K562 (cell line): ENCODE measurements around the gene YARS1. TPM values are rescaled to one million over a fixed set of nuclear protein-coding genes. Genes with fewer than 3 reads are reported as not detected.

Source experiments
- ASH1L ChIP-seq: fragments of 450-650 bp; IDR thresholded peaks from 2 replicates; pipeline ENCODE4 v1.6.1; 2018; ENCODE audit warnings: borderline replicate concordance, mild to moderate bottlenecking, low read depth; ENCODE audit not compliant: partially characterized antibody
- FIP1L1 ChIP-seq: fragments of 200-400 bp; formaldehyde crosslinking; IDR thresholded peaks from 2 replicates; pipeline ENCODE4 v1.6.1; 2018; ENCODE audit warnings: mild to moderate bottlenecking, low read depth, low read length; ENCODE audit not compliant: poor library complexity, severe bottlenecking
- HDAC1 ChIP-seq, 2 experiments: fragments of 450-650 bp; IDR thresholded peaks; 2 replicates each; pipeline ENCODE4 v1.6.1; 2016 to 2017; ENCODE audit warnings: inconsistent platforms in 1 of 2, mild to moderate bottlenecking in 1 of 2, moderate library complexity in 1 of 2
- KLF13 ChIP-seq: fragments of 450-650 bp; IDR thresholded peaks from 2 replicates; pipeline ENCODE4 v1.6.1; 2016; ENCODE audit warnings: missing genetic modification characterization, low read depth, mild to moderate bottlenecking, missing compliant biosample characterization, moderate library complexity, borderline replicate concordance
- LARP7 ChIP-seq: fragments of 450-650 bp; IDR thresholded peaks from 2 replicates; pipeline ENCODE4 v1.6.1; 2016
- PML ChIP-seq: IDR thresholded peaks from 2 replicates; pipeline ENCODE4 v1.6.1; 2012; ENCODE audit warnings: low read length, inconsistent platforms
- PRMT5 ChIP-seq: sonication (generic); formaldehyde crosslinking; IDR thresholded peaks from 2 replicates; pipeline ENCODE4 v1.5.0; 2020; ENCODE audit warnings: missing genetic modification reagents
- SRSF1 ChIP-seq: fragments of 200-400 bp; formaldehyde crosslinking; IDR thresholded peaks from 2 replicates; pipeline ENCODE4 v1.6.1; 2017; ENCODE audit warnings: mild to moderate bottlenecking, low read depth, low read length, moderate library complexity
- ZKSCAN1 ChIP-seq: fragments of 150-350 bp; IDR thresholded peaks from 2 replicates; pipeline ENCODE4 v1.6.1; 2016; ENCODE audit warnings: low read depth, low read length
- ZNF24 ChIP-seq: fragments of 450-650 bp; IDR thresholded peaks from 2 replicates; pipeline ENCODE4 v1.6.1; 2016
- polyA plus RNA-seq, 8 experiments: library from polyadenylated mRNA; depleted of rRNA in 4 of 8; stranded (reverse) in 5 of 8; unstranded in 3 of 8; fragments of >200 nt; fragmentation: Nextera tagmentation in 2 of 8; fragmentation: Illumina TruSeq in 1 of 8; extraction: Ambion mirVana in 2 of 8; extraction: Trizol in 1 of 8; gene quantifications; 2 replicates each; pipeline versions ENCODE4 v1.2.1 to v1.2.3, GENCODE V29; 2011 to 2014; ENCODE audit warnings: inconsistent platforms in 1 of 8, missing spikeins in 1 of 8
- total RNA-seq, 7 experiments: library from RNA; depleted of rRNA in 6 of 7; stranded (reverse); fragments of >200 nt in 6 of 7; fragmentation: Illumina TruSeq in 2 of 7; extraction: Trizol in 2 of 7; gene quantifications; 2 replicates each; pipeline versions ENCODE4 v1.2.1 to v1.2.3, GENCODE V29; 2011 to 2021; ENCODE audit warnings: low replicate concordance in 1 of 7
- TF ChIP-seq, protein P1 (sequence below): sonication (generic); formaldehyde crosslinking; IDR thresholded peaks from 2 replicates; pipeline ENCODE4 v1.8.1; 2023; ENCODE audit warnings: missing genetic modification reagents, mild to moderate bottlenecking, borderline replicate concordance
- TF ChIP-seq, protein P2 (sequence below), 2 experiments: fragments of 450-650 bp; IDR thresholded peaks; 2 replicates each; pipeline ENCODE4 v1.6.1; 2016; ENCODE audit warnings: mild to moderate bottlenecking in 2 of 2, borderline replicate concordance in 1 of 2, low read depth in 1 of 2, moderate library complexity in 1 of 2
- TF ChIP-seq, protein P3 (sequence below): fragments of 450-650 bp; formaldehyde crosslinking; IDR thresholded peaks from 2 replicates; pipeline ENCODE4 v1.4.0; 2020; ENCODE audit warnings: mild to moderate bottlenecking

The YARS1 gene
- total and polyA plus RNA-seq, 9 of the 15 experiments (the other 6 are each of a cell fraction or from before 2014, with no cell fraction given): 66.2 to 336 (median 201) TPM

DNA sequence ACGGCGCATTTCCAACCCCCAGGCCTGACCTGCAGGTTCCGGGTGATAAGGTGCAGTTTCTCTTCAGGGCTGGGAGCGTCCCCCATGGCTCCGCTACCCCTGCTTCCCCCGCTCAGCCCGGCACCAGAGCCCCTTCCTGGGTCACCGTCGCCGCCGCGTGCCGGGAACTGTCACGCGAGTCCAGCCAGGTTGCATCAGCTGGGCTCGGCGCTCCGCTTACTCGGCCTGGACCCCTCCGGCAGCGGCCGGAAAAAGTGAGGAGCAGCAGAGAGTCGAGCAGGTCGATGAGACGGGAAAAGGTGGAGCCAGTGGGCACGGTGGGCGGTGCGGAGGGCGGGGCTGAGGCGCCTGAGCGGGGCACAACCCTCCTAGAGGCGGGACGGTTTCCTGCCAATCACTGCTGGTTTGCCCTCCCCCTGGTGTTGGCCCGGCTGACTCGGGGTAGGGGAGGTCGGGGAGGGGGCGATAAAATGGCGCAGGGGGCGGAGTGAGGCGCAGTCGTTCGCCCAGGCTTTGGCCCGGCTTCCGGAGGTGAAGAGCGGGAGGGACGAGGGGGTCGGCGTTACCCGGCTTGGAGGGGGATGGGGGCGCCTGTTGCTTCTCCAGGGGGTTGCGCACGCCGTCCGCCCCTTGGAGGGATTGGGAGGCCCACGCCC, at the start of gene YARS1, which contains the start of gene S100PBP (continued):
- TF ChIP-seq, protein P1, sequence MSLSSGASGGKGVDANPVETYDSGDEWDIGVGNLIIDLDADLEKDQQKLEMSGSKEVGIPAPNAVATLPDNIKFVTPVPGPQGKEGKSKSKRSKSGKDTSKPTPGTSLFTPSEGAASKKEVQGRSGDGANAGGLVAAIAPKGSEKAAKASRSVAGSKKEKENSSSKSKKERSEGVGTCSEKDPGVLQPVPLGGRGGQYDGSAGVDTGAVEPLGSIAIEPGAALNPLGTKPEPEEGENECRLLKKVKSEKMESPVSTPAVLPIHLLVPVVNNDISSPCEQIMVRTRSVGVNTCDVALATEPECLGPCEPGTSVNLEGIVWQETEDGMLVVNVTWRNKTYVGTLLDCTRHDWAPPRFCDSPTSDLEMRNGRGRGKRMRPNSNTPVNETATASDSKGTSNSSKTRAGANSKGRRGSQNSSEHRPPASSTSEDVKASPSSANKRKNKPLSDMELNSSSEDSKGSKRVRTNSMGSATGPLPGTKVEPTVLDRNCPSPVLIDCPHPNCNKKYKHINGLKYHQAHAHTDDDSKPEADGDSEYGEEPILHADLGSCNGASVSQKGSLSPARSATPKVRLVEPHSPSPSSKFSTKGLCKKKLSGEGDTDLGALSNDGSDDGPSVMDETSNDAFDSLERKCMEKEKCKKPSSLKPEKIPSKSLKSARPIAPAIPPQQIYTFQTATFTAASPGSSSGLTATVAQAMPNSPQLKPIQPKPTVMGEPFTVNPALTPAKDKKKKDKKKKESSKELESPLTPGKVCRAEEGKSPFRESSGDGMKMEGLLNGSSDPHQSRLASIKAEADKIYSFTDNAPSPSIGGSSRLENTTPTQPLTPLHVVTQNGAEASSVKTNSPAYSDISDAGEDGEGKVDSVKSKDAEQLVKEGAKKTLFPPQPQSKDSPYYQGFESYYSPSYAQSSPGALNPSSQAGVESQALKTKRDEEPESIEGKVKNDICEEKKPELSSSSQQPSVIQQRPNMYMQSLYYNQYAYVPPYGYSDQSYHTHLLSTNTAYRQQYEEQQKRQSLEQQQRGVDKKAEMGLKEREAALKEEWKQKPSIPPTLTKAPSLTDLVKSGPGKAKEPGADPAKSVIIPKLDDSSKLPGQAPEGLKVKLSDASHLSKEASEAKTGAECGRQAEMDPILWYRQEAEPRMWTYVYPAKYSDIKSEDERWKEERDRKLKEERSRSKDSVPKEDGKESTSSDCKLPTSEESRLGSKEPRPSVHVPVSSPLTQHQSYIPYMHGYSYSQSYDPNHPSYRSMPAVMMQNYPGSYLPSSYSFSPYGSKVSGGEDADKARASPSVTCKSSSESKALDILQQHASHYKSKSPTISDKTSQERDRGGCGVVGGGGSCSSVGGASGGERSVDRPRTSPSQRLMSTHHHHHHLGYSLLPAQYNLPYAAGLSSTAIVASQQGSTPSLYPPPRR: peak; percentile 89; the same call in 1 of the 2 replicates
- no peak; the same call in 1 of the 2 replicates for TF ChIP-seq SRSF1
- TF ChIP-seq HDAC1 (IDR thresholded peaks at IDR 0.05): peak; percentile 75 to 98; a peak in 3 of 4 replicates
- peak; percentile 14; the same call in 1 of the 2 replicates for TF ChIP-seq PRMT5 (CRISPR knock-in tag)
- TF ChIP-seq ZNF24: peak; percentile 75; the same call in 1 of the 2 replicates
- TF ChIP-seq, protein P2, sequence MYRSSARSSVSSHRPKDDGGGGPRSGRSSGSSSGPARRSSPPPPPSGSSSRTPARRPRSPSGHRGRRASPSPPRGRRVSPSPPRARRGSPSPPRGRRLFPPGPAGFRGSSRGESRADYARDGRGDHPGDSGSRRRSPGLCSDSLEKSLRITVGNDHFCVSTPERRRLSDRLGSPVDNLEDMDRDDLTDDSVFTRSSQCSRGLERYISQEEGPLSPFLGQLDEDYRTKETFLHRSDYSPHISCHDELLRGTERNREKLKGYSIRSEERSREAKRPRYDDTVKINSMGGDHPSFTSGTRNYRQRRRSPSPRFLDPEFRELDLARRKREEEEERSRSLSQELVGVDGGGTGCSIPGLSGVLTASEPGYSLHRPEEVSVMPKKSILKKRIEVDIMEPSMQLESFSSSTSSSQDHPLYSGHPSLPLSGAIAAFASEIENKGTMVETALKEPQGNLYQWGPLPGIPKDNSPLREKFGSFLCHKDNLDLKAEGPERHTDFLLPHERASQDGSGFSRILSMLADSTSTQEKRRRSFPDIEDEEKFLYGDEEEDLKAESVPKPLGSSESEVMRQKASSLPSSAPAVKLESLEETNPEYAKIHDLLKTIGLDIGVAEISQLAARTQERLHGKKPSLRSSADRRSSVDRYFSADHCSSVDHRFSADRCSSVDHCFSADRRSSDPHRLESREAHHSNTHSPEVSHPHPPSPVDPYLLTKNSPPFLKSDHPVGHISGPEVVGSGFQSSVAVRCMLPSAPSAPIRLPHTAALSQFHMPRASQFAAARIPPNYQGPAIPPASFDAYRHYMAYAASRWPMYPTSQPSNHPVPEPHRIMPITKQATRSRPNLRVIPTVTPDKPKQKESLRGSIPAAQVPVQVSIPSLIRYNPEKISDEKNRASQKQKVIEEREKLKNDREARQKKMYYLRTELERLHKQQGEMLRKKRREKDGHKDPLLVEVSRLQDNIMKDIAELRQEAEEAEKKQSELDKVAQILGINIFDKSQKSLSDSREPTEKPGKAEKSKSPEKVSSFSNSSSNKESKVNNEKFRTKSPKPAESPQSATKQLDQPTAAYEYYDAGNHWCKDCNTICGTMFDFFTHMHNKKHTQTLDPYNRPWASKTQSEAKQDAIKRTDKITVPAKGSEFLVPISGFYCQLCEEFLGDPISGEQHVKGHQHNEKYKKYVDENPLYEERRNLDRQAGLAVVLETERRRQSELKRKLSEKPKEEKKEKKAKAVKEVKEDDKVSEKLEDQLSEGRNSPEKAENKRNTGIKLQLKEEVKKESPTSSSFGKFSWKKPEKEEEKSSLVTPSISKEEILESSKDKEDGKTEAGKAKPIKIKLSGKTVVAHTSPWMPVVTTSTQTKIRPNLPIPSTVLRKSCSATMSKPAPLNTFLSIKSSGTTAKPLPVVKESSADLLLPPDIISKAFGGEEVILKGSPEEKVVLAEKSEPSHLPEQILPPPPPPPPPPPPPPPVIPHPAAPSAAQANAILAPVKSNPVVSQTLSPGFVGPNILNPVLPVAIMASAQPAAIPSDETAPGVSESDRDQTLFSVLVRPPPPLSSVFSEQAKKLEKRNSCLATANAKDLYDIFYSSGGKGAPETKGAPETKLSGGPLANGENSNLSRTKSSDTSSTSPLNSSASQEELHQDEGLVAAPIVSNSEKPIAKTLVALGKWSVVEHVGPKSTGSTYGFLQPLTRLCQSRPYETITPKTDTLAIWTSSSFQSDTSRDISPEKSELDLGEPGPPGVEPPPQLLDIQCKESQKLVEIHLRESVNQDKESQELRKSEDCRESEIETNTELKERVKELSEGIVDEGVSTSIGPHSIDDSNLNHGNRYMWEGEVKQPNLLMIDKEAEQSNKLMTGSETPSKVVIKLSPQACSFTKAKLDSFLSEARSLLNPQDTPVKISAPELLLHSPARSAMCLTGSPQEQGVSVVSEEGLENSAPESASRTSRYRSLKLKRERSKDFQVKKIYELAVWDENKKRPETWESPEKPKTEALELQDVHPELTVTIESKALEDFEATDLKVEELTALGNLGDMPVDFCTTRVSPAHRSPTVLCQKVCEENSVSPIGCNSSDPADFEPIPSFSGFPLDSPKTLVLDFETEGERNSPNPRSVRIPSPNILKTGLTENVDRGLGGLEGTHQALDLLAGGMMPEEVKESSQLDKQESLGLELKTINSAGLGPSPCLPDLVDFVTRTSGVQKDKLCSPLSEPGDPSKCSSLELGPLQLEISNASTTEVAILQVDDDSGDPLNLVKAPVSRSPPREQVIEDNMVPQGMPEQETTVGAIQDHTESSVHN (IDR thresholded peaks at IDR 0.05; ENCODE audit: borderline replicate concordance in 1 of 2, low read depth in 1 of 2): peak in 1 of 2 experiments; percentile 94; a peak in 2 of 4 replicates
- TF ChIP-seq PML: peak; percentile 61; the same call in 1 of the 2 replicates
- TF ChIP-seq, protein P3, sequence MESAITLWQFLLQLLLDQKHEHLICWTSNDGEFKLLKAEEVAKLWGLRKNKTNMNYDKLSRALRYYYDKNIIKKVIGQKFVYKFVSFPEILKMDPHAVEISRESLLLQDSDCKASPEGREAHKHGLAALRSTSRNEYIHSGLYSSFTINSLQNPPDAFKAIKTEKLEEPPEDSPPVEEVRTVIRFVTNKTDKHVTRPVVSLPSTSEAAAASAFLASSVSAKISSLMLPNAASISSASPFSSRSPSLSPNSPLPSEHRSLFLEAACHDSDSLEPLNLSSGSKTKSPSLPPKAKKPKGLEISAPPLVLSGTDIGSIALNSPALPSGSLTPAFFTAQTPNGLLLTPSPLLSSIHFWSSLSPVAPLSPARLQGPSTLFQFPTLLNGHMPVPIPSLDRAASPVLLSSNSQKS (CRISPR knock-in tag): no peak
- peak; percentile 26; the same call in 1 of the 2 replicates for TF ChIP-seq KLF13
- TF ChIP-seq FIP1L1: peak; percentile 96
- no peak for TF ChIP-seq ASH1L
- peak; percentile 57; the same call in 1 of the 2 replicates for TF ChIP-seq ZKSCAN1
- TF ChIP-seq LARP7: no peak; the same call in 1 of the 2 replicates
